Mesendoderm (in vitro differentiated cells): Measurements from ENCODE around the gene GPI.

Experiments used
- DNase-seq: peaks from one replicate; pipeline ENCODE4 v3.0.0; 2013
- H2AK5ac ChIP-seq: 2 replicates; pipeline ENCODE4 v1.6.1; 2013; ENCODE audit warnings: low read length, inconsistent platforms
- H2BK120ac ChIP-seq: 2 replicates; pipeline ENCODE4 v1.6.1; 2013; ENCODE audit warnings: low read depth, mild to moderate bottlenecking, low read length, moderate library complexity, mixed read lengths
- H2BK15ac ChIP-seq: replicated peaks from 2 replicates; pipeline ENCODE4 v1.6.1; 2013; ENCODE audit warnings: low read depth, mild to moderate bottlenecking, moderate library complexity
- H2BK5ac ChIP-seq: 2 replicates; pipeline ENCODE4 v1.6.1; 2013; ENCODE audit warnings: low read length, inconsistent platforms
- H3K18ac ChIP-seq: 2 replicates; pipeline ENCODE4 v1.6.1; 2013; ENCODE audit warnings: mild to moderate bottlenecking, low read length, mixed read lengths
- H3K23ac ChIP-seq: one replicate; pipeline ENCODE4 v1.6.1; 2013; ENCODE audit warnings: low read length
- H3K27ac ChIP-seq: 2 replicates; pipeline ENCODE4 v1.5.1; 2013; ENCODE audit warnings: low read depth, mild to moderate bottlenecking, inconsistent platforms, low read length, moderate library complexity
- H3K27me3 ChIP-seq: 2 replicates; pipeline ENCODE4 v1.6.1; 2013; ENCODE audit warnings: low read length, control low read depth, mild to moderate bottlenecking, inconsistent platforms; ENCODE audit not compliant: insufficient read depth, poor library complexity
- H3K36me3 ChIP-seq: 2 replicates; pipeline ENCODE4 v1.6.1; 2013; ENCODE audit warnings: low read length, inconsistent platforms; ENCODE audit not compliant: control insufficient read depth, insufficient read depth
- H3K4ac ChIP-seq: one replicate; pipeline ENCODE4 v1.6.1; 2013; ENCODE audit warnings: low read depth, mild to moderate bottlenecking, low read length, moderate library complexity
- H3K4me1 ChIP-seq: 2 replicates; pipeline ENCODE4 v1.6.1; 2013; ENCODE audit warnings: low read depth, low read length, inconsistent platforms; ENCODE audit not compliant: control insufficient read depth
- H3K4me2 ChIP-seq: 2 replicates; pipeline ENCODE4 v1.6.1; 2013; ENCODE audit warnings: low read length
- H3K4me3 ChIP-seq: 2 replicates; pipeline ENCODE4 v1.5.1; 2013; ENCODE audit warnings: mild to moderate bottlenecking, low read length
- H3K56ac ChIP-seq: one replicate; pipeline ENCODE4 v1.6.1; 2013; ENCODE audit warnings: low read length
- H3K79me1 ChIP-seq: 2 replicates; pipeline ENCODE4 v1.6.1; 2013; ENCODE audit warnings: low read length, inconsistent platforms
- H3K79me2 ChIP-seq: 2 replicates; pipeline ENCODE4 v1.6.1; 2013; ENCODE audit warnings: mild to moderate bottlenecking, low read length; ENCODE audit not compliant: control insufficient read depth, insufficient read depth
- H3K9ac ChIP-seq: 2 replicates; pipeline ENCODE4 v1.6.1; 2013; ENCODE audit warnings: low read length, inconsistent platforms
- H4K5ac ChIP-seq: one replicate; pipeline ENCODE4 v1.6.1; 2013; ENCODE audit warnings: low read length
- H4K8ac ChIP-seq: one replicate; pipeline ENCODE4 v1.6.1; 2013; ENCODE audit warnings: low read depth, mild to moderate bottlenecking, control low read depth, low read length, moderate library complexity
- WGBS: extraction: QIAGEN DNeasy Blood & Tissue Kit; methylation state at CpG from one replicate; pipeline ENCODE4 v1.1.7; 2013; ENCODE audit warnings: low lambda C conversion rate, missing lambda C conversion rate; ENCODE audit not compliant: insufficient coverage; ENCODE audit errors: extremely low coverage; 5-methylcytosine and 5-hydroxymethylcytosine counted together

Gene GPI

DNA sequence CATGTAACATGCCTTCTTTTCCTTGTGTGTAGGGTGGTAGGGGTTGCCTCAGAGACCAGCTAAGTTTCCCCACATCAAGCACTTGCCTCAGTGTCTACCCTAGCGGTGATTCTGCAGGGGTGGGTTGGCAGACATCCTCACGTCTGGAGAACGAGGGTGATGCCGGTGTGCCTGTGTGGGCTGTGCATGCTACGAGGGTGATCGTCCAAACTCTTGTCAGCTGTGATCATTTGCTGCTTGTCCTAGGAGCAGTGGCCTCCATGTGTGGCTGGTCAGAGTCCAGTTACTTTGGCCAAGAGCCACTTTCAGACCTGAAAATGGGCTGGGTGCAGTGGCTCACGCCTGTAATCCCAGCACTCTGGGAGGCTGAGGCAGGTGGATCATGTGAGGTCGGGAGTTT lies 5.1 kb downstream of the GPI start:
- no peak overlapping the region for H2BK15ac ChIP-seq

DNA sequence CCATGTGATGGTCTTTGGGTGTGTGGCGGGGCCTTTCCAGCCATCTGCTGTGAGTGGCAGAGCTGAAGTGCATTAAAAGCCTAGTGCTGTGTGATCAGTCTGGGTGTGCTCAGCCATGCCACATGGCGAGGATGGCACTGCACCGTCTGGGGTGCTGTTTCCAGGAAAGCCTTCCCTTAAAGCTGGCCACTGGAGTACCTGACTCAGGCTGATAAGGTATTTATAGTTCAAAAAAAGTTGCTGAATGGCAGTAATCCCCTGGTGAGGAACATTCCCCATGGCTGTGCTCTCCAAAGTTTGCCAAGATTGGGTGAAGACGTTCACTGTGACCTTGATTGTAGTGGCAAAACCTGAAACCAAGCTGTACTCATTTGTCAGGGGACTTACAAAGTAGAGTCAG lies 6.0 kb downstream of the GPI start:
- H3K27ac ChIP-seq: no peak overlapping the region
- H3K4me2 ChIP-seq: no peak overlapping the region
- no CpG with 5 or more reads among the region's 4 CpGs for WGBS
- no peak overlapping the region for H2BK15ac ChIP-seq
- no peak overlapping the region for H2BK120ac ChIP-seq
- no peak overlapping the region for H3K18ac ChIP-seq
- peaks cover 8% of the 10 kb centered on the region for H3K79me1 ChIP-seq
- peaks cover 5% of the 10 kb centered on the region for H3K79me2 ChIP-seq
- H2AK5ac ChIP-seq: no peak overlapping the region
- peaks cover 11% of the 10 kb centered on the region for H3K36me3 ChIP-seq
- peaks cover 3% of the 10 kb centered on the region for H3K4me1 ChIP-seq
- no peak overlapping the region for H4K5ac ChIP-seq
- no peak for DNase-seq
- no peak overlapping the region for H3K4me3 ChIP-seq
- no peak overlapping the region for H2BK5ac ChIP-seq
- H3K4ac ChIP-seq: no peak overlapping the region
- no peak overlapping the region for H3K56ac ChIP-seq
- H3K27me3 ChIP-seq: no peaks in the 10 kb centered on the region
- no peak overlapping the region for H4K8ac ChIP-seq
- H3K9ac ChIP-seq: no peak overlapping the region
- no peak overlapping the region for H3K23ac ChIP-seq

More for the DNA sequence above, 5.1 kb downstream of the GPI start:
- H2BK5ac ChIP-seq: no peak overlapping the region
- H3K27me3 ChIP-seq: no peaks in the 10 kb centered on the region
- DNase-seq: no peak
- no peak overlapping the region for H3K4me2 ChIP-seq
- no peak overlapping the region for H3K27ac ChIP-seq
- peak overlapping the region; percentile 24 for H3K23ac ChIP-seq
- no peak overlapping the region for H2BK120ac ChIP-seq
- peaks cover 8% of the 10 kb centered on the region for H3K79me2 ChIP-seq
- no peak overlapping the region for H4K5ac ChIP-seq
- no peak overlapping the region for H3K4me3 ChIP-seq
- H3K18ac ChIP-seq: no peak overlapping the region
- no CpG with 5 or more reads among the region's 8 CpGs for WGBS
- peaks cover 9% of the 10 kb centered on the region for H3K36me3 ChIP-seq
- H3K9ac ChIP-seq: no peak overlapping the region
- H3K4ac ChIP-seq: no peak overlapping the region
- H2AK5ac ChIP-seq: no peak overlapping the region
- peaks cover 12% of the 10 kb centered on the region for H3K79me1 ChIP-seq
- no peak overlapping the region for H3K56ac ChIP-seq
- H4K8ac ChIP-seq: no peak overlapping the region
- H3K4me1 ChIP-seq: peaks cover 5% of the 10 kb centered on the region

DNA sequence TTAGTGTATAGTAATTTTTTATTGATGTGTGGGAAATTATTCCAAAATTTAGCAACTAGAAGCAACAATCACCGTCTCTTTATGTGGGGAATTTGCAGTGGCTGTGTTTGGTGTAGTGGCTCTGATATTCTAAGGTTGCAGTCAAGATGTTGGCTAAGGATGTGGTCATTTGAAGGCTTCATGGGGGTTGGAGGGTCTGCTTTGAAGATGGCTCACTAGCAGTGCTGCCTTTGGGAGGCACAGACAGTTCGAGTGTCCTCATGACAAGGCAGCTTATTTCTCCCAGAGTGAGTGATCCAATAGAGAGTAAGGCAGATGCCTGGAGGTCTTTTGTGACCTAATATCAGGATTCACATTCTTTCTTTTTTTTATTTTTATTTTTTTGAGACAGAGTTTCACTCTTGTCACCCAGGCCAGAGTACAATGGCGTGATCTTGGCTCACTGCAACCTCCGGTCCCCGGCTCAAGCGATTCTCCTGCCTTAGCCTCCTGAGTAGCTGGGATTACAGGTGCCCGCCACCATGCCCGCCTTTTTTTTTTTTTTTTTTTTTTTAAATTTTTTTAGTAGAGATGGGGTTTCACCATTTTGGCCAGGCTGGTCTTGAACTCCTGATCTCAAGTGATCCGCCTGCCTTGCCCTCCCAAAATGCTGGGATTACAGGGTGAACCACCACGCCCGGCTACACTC lies 8.7 kb downstream of the GPI start:
- H3K36me3 ChIP-seq: peaks cover 13% of the 10 kb centered on the region
- H3K27me3 ChIP-seq: no peaks in the 10 kb centered on the region
- H2AK5ac ChIP-seq: no peak overlapping the region
- no peak overlapping the region for H3K4me3 ChIP-seq
- peaks cover 2% of the 10 kb centered on the region for H3K79me1 ChIP-seq
- H2BK5ac ChIP-seq: no peak overlapping the region
- H3K56ac ChIP-seq: no peak overlapping the region
- H3K23ac ChIP-seq: no peak overlapping the region
- H3K27ac ChIP-seq: no peak overlapping the region
- no peak overlapping the region for H3K4me2 ChIP-seq
- no peak overlapping the region for H2BK15ac ChIP-seq
- H4K5ac ChIP-seq: no peak overlapping the region
- no peak overlapping the region for H2BK120ac ChIP-seq
- H3K18ac ChIP-seq: no peak overlapping the region
- H3K79me2 ChIP-seq: no peaks in the 10 kb centered on the region
- no peak overlapping the region for H3K9ac ChIP-seq
- H3K4ac ChIP-seq: no peak overlapping the region
- no peak overlapping the region for H4K8ac ChIP-seq
- no CpG with 5 or more reads among the region's 11 CpGs for WGBS
- DNase-seq: no peak
- no peaks in the 10 kb centered on the region for H3K4me1 ChIP-seq

DNA sequence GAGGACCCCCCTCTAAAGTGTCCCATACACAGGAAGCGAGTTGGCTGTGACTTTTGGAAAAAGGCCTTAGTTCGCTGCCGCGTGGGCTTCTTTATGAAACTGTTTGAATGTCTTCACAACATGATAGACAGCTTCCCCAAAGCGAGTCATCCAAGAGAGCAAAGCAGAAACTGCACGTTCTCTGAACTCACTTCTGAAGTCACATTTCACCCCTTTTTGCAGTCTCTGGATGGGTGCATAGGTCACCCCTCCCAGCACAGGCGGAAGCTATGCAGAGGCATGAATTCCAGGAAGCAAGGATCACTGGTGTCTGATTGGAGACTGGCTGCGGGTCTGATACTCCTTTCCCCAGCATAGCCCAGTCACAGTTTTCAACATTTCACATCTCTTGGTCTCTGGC lies 10.6 kb downstream of the GPI start:
- H3K4me2 ChIP-seq: no peak overlapping the region
- no peak overlapping the region for H3K9ac ChIP-seq
- H3K27ac ChIP-seq: no peak overlapping the region
- no peak overlapping the region for H2BK5ac ChIP-seq
- no peak overlapping the region for H2BK120ac ChIP-seq
- H3K23ac ChIP-seq: no peak overlapping the region
- no peak overlapping the region for H3K56ac ChIP-seq
- no peaks in the 10 kb centered on the region for H3K27me3 ChIP-seq
- WGBS: no CpG with 5 or more reads among the region's 8 CpGs
- H3K4me1 ChIP-seq: no peaks in the 10 kb centered on the region
- peaks cover 2% of the 10 kb centered on the region for H3K79me1 ChIP-seq
- no peak overlapping the region for H3K4ac ChIP-seq
- no peak overlapping the region for H3K18ac ChIP-seq
- H2AK5ac ChIP-seq: no peak overlapping the region
- DNase-seq: no peak
- H4K5ac ChIP-seq: no peak overlapping the region
- H3K4me3 ChIP-seq: no peak overlapping the region
- H3K36me3 ChIP-seq: peaks cover 15% of the 10 kb centered on the region
- H3K79me2 ChIP-seq: no peaks in the 10 kb centered on the region
- no peak overlapping the region for H2BK15ac ChIP-seq
- H4K8ac ChIP-seq: no peak overlapping the region

DNA sequence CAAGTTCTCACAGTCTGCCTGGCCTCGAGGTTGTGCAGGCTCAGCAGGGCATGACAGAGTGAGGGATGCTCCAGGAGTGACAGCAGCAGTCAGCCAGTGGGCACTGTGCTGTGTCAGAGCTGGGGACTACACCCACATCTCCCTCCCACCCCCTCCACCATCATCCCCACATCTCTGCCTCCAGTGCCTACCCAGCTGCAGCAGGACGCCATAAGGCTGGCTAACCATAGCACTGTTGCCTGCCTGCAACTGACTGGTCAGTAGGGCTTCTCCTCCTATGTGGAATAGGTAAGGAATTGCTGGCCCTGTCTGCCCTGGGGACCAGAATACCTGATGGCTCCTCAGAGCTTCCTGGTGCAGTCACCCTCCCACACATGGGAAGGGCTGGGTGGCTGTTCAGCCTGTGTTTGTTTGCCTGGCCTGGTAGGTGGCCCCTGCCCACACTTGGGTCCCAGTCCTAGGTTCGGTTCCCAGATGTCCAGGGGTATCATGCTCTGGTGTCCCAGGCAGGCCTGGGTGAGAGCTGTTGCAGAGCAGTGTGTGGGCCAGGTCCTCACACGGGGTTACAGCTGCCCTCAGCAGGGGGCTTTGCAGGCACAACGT lies 15.7 kb downstream of the GPI start:
- H2BK120ac ChIP-seq: no peak overlapping the region
- no peak overlapping the region for H4K5ac ChIP-seq
- H3K56ac ChIP-seq: no peak overlapping the region
- H3K23ac ChIP-seq: no peak overlapping the region
- no peak overlapping the region for H3K4me2 ChIP-seq
- no peak overlapping the region for H2BK5ac ChIP-seq
- H3K4me1 ChIP-seq: no peaks in the 10 kb centered on the region
- no peak overlapping the region for H3K9ac ChIP-seq
- DNase-seq: no peak
- no CpG with 5 or more reads among the region's 5 CpGs for WGBS
- no peak overlapping the region for H3K4ac ChIP-seq
- no peak overlapping the region for H3K18ac ChIP-seq
- no peaks in the 10 kb centered on the region for H3K27me3 ChIP-seq
- H2AK5ac ChIP-seq: no peak overlapping the region
- H4K8ac ChIP-seq: no peak overlapping the region
- no peak overlapping the region for H2BK15ac ChIP-seq
- no peak overlapping the region for H3K27ac ChIP-seq
- no peaks in the 10 kb centered on the region for H3K79me2 ChIP-seq
- peaks cover 26% of the 10 kb centered on the region for H3K36me3 ChIP-seq
- H3K4me3 ChIP-seq: no peak overlapping the region
- H3K79me1 ChIP-seq: no peaks in the 10 kb centered on the region
